ENCODE measurements around the gene FUOM.

Gene FUOM

GRCh38 chr10:133326745-133327650, 30.8 kb downstream of the FUOM start:
- no peak overlapping the region for H3K4me3 ChIP-seq (replicated peaks; ENCODE audit: insufficient read depth, low read length)
- no peak for DNase-seq (ENCODE audit: low read depth in 1 of 2, low spot score in 1 of 2)
- peaks cover 36% of the 10 kb centered on the region for H3K27me3 ChIP-seq (ENCODE audit: insufficient read depth, poor library complexity, severe bottlenecking)
- no peak for TF ChIP-seq REST (IDR thresholded peaks at IDR 0.05; ENCODE audit: insufficient replicate concordance, low read depth)
- no peak for TF ChIP-seq CTCF (IDR thresholded peaks at IDR 0.05; ENCODE audit: insufficient read depth, low read length)
- no peak for TF ChIP-seq POLR2AphosphoS5 (IDR thresholded peaks at IDR 0.05; ENCODE audit: low read depth)
- TF ChIP-seq GABPA (IDR thresholded peaks at IDR 0.05; ENCODE audit: low read depth): no peak
- TF ChIP-seq SPI1 (IDR thresholded peaks at IDR 0.05; ENCODE audit: borderline replicate concordance, low read depth): no peak
- H3K27ac ChIP-seq (replicated peaks): no peak overlapping the region

- H3K4me3 ChIP-seq (replicated peaks; ENCODE audit: insufficient read depth, low read length): no peak overlapping the region
- TF ChIP-seq SPI1 (IDR thresholded peaks at IDR 0.05; ENCODE audit: borderline replicate concordance, low read depth): no peak
- H3K27me3 ChIP-seq (ENCODE audit: insufficient read depth, poor library complexity, severe bottlenecking): peaks cover 36% of the 10 kb centered on the region
- no peak overlapping the region for H3K27ac ChIP-seq (replicated peaks)
- no peak for DNase-seq (ENCODE audit: low read depth in 1 of 2, low spot score in 1 of 2)
Measured at GRCh38 chr10:133326223-133326551, 31.6 kb downstream of the FUOM start.

GRCh38 chr10:133325440-133326222, 32.2 kb downstream of the FUOM start:
- Histone ChIP-seq H3K4me3 (replicated peaks; ENCODE audit: insufficient read depth, low read length) (no peak overlapping the region), H3K27ac (replicated peaks) (no peak overlapping the region), H3K27me3 (ENCODE audit: insufficient read depth, poor library complexity, severe bottlenecking) (peaks cover 36% of the 10 kb centered on the region)
- DNase-seq (ENCODE audit: low read depth in 1 of 2, low spot score in 1 of 2): no peak
- TF ChIP-seq GABPA (IDR thresholded peaks at IDR 0.05; ENCODE audit: low read depth) (no peak), SPI1 (IDR thresholded peaks at IDR 0.05; ENCODE audit: borderline replicate concordance, low read depth) (no peak), REST (IDR thresholded peaks at IDR 0.05; ENCODE audit: insufficient replicate concordance, low read depth) (no peak), POLR2AphosphoS5 (IDR thresholded peaks at IDR 0.05; ENCODE audit: low read depth) (no peak), CTCF (IDR thresholded peaks at IDR 0.05; ENCODE audit: insufficient read depth, low read length) (no peak)

GRCh38 chr10:133324857-133325260, 33.0 kb downstream of the FUOM start:
- peaks cover 38% of the 10 kb centered on the region for H3K27me3 ChIP-seq (ENCODE audit: insufficient read depth, poor library complexity, severe bottlenecking)
- no peak for TF ChIP-seq REST (IDR thresholded peaks at IDR 0.05; ENCODE audit: insufficient replicate concordance, low read depth)
- no peak for TF ChIP-seq POLR2AphosphoS5 (IDR thresholded peaks at IDR 0.05; ENCODE audit: low read depth)
- TF ChIP-seq SPI1 (IDR thresholded peaks at IDR 0.05; ENCODE audit: borderline replicate concordance, low read depth): no peak
- no peak for TF ChIP-seq GABPA (IDR thresholded peaks at IDR 0.05; ENCODE audit: low read depth)
- no peak for TF ChIP-seq CTCF (IDR thresholded peaks at IDR 0.05; ENCODE audit: insufficient read depth, low read length)
- no peak for DNase-seq (ENCODE audit: low read depth in 1 of 2, low spot score in 1 of 2)
- H3K27ac ChIP-seq (replicated peaks): no peak overlapping the region
- no peak overlapping the region for H3K4me3 ChIP-seq (replicated peaks; ENCODE audit: insufficient read depth, low read length)
